CD4-positive, alpha-beta T cell treated with Interleukin-1 beta for 1 hour (primary cell): ENCODE results near the gene ADGRL3.
"Not testable (repeated sequence)": the region's sequence is repeated elsewhere in the genome, so short reads cannot be mapped to it uniquely, and the experiment has no call there.

ENCODE experiments used
- DNase-seq, 2 donors: peaks; one replicate each; pipeline ENCODE4 v3.0.0-alpha.2; 2020 to 2022

Gene ADGRL3

GRCh38 chr4:61763682-61764081 is 563.6 kb downstream of the ADGRL3 start:
- no peak for DNase-seq

- not testable (repeated sequence) for DNase-seq
Observed at GRCh38 chr4:61764090-61764489, 564.0 kb downstream of the ADGRL3 start.

- DNase-seq: not testable (repeated sequence)
Observed at GRCh38 chr4:61769444-61770167, 569.5 kb downstream of the ADGRL3 start.

GRCh38 chr4:61770456-61770855 is 570.3 kb downstream of the ADGRL3 start:
- no peak for DNase-seq

- DNase-seq: no peak
Observed at GRCh38 chr4:61771056-61771455, 570.9 kb downstream of the ADGRL3 start.

- DNase-seq: no peak
Observed at GRCh38 chr4:61772126-61772525, 572.0 kb downstream of the ADGRL3 start.

- DNase-seq: no peak
Observed at GRCh38 chr4:61773655-61774245, 573.6 kb downstream of the ADGRL3 start.

GRCh38 chr4:61782133-61782532 is 582.0 kb downstream of the ADGRL3 start:
- DNase-seq: no peak

- no peak for DNase-seq
Observed at GRCh38 chr4:61783050-61783449, 582.9 kb downstream of the ADGRL3 start.

- DNase-seq: no peak
Observed at GRCh38 chr4:61785761-61786160, 585.6 kb downstream of the ADGRL3 start.

GRCh38 chr4:61786211-61786610 is 586.1 kb downstream of the ADGRL3 start:
- DNase-seq: no peak

GRCh38 chr4:61795998-61796397 is 595.9 kb downstream of the ADGRL3 start:
- no peak for DNase-seq

GRCh38 chr4:61799794-61800193 is 599.7 kb downstream of the ADGRL3 start:
- no peak for DNase-seq

GRCh38 chr4:61805227-61805626 is 605.1 kb downstream of the ADGRL3 start:
- no peak for DNase-seq

- DNase-seq: no peak
Observed at GRCh38 chr4:61805979-61806378, 605.9 kb downstream of the ADGRL3 start.

GRCh38 chr4:61812171-61812570 is 612.0 kb downstream of the ADGRL3 start:
- DNase-seq: no peak

- DNase-seq: no peak
Observed at GRCh38 chr4:61817071-61817470, 616.9 kb downstream of the ADGRL3 start.

- DNase-seq: no peak
Observed at GRCh38 chr4:61820136-61820535, 620.0 kb downstream of the ADGRL3 start.

- DNase-seq: no peak
Observed at GRCh38 chr4:61824454-61824853, 624.3 kb downstream of the ADGRL3 start.

- no peak for DNase-seq
Observed at GRCh38 chr4:61827907-61828391, 627.8 kb downstream of the ADGRL3 start.

GRCh38 chr4:61828960-61829359 is 628.8 kb downstream of the ADGRL3 start:
- DNase-seq: no peak

GRCh38 chr4:61831987-61832386 is 631.9 kb downstream of the ADGRL3 start:
- DNase-seq: no peak

- no peak for DNase-seq
Observed at GRCh38 chr4:61837395-61837794, 637.3 kb downstream of the ADGRL3 start.

GRCh38 chr4:61838072-61838471 is 637.9 kb downstream of the ADGRL3 start:
- DNase-seq: no peak

- no peak for DNase-seq
Observed at GRCh38 chr4:61841714-61842113, 641.6 kb downstream of the ADGRL3 start.
